Fibroblast of lung (primary cell): Measurements from ENCODE around the gene RASSF7.

Experiments
- EZH2 ChIP-seq: IDR thresholded peaks from 2 replicates; pipeline ENCODE4 v1.5.1; 2012; ENCODE audit warnings: low read length, control low read depth, mild to moderate bottlenecking; ENCODE audit errors: missing control alignments
- TF ChIP-seq, protein P1 (sequence below), 2 donors: IDR thresholded peaks in 1 of 2; conservative IDR thresholded peaks in 1 of 2; 1 replicate in 1 of 2; 2 replicates in 1 of 2; pipeline ENCODE4 v1.5.1; 2011 to 2012; ENCODE audit warnings: low read length in 2 of 2, control low read depth in 1 of 2, inconsistent platforms in 1 of 2, low read depth in 1 of 2, mild to moderate bottlenecking in 1 of 2

DNA sequence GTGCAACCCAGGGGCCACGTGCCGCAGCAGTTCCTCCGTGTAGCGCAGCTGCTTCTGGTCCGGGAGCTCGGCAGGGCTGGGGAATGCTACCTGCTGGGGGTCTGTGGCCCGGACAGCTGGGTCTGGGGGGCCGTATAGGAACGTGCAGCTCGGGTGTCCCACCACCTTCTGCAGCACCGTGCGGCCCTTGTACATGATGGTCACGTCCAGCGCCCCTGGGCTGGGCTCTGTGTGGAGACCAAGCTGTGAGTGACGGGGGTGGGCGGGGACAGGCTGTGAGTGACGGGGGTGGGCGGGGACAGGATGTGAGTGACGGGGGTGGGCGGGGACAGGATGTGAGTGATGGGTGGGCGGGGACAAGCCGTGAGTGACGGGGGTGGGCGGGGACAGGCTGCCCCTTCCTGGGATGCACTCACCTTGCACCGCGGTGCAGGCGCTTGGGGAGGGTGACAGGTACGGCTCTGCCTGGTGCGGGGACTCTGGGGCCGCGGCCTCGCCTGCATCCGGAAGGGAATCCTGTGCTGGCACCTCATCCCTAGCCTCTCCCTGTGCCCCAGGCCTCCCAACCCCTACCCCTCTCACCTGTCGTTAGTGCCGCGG is 52.7 kb downstream of the RASSF7 start:
- TF ChIP-seq, protein P1, sequence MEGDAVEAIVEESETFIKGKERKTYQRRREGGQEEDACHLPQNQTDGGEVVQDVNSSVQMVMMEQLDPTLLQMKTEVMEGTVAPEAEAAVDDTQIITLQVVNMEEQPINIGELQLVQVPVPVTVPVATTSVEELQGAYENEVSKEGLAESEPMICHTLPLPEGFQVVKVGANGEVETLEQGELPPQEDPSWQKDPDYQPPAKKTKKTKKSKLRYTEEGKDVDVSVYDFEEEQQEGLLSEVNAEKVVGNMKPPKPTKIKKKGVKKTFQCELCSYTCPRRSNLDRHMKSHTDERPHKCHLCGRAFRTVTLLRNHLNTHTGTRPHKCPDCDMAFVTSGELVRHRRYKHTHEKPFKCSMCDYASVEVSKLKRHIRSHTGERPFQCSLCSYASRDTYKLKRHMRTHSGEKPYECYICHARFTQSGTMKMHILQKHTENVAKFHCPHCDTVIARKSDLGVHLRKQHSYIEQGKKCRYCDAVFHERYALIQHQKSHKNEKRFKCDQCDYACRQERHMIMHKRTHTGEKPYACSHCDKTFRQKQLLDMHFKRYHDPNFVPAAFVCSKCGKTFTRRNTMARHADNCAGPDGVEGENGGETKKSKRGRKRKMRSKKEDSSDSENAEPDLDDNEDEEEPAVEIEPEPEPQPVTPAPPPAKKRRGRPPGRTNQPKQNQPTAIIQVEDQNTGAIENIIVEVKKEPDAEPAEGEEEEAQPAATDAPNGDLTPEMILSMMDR (conservative IDR thresholded peaks at IDR 0.05 in 1 of 2, IDR thresholded peaks at IDR 0.05 in 1 of 2; ENCODE audit: low read depth in 1 of 2, low read length in 2 of 2): no peak
- TF ChIP-seq EZH2: no peak
